Glomerular visceral epithelial cell (primary cell): ENCODE results near the gene C2CD2.
A peak's percentile ranks its signal among the peaks of the same experiment; 100 is the strongest.

ENCODE experiments used
- DNase-seq: peaks from one replicate; pipeline ENCODE4 v3.0.0-alpha.2; 2016; ENCODE audit errors: extremely low spot score

The C2CD2 gene

DNA sequence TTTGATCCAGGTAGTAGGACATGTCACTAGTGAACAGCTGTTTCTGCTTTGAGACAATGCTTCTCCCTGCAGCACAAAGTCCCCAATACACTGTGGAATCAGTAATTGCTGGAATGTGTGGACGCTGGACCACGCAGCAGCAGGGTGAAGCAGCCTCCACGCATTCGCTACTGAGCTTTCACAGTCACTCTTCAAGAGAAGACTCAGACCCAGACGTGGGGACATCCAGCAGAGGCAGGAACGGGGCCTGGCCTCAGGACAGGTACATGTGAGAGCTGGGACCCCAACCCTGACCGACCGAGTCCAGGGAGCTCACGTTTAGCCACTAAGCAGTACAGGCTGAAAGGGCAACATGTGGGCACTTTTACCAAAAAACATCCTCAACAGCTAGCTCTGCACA, 40.6 kb downstream of the C2CD2 start:
- DNase-seq = no peak

DNA sequence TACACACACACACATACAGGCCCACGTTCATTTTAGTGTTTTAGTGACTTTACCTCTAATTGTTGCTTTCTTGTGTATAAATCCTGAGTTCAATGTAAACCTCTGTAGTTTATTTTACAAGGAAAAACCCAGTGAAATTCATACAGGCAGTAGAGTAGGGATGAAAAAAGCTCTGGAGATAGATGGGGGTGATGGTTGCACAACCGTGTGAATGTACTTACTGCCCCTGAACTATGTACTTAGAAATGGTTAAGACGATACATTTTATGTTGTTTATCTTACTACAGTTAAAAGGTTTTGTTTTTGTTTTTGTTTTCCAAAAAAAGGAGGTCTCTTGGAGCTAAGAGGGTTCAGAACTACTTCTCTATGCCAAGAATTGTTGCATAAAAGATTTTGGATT, 45.0 kb downstream of the C2CD2 start:
- no peak for DNase-seq

DNA sequence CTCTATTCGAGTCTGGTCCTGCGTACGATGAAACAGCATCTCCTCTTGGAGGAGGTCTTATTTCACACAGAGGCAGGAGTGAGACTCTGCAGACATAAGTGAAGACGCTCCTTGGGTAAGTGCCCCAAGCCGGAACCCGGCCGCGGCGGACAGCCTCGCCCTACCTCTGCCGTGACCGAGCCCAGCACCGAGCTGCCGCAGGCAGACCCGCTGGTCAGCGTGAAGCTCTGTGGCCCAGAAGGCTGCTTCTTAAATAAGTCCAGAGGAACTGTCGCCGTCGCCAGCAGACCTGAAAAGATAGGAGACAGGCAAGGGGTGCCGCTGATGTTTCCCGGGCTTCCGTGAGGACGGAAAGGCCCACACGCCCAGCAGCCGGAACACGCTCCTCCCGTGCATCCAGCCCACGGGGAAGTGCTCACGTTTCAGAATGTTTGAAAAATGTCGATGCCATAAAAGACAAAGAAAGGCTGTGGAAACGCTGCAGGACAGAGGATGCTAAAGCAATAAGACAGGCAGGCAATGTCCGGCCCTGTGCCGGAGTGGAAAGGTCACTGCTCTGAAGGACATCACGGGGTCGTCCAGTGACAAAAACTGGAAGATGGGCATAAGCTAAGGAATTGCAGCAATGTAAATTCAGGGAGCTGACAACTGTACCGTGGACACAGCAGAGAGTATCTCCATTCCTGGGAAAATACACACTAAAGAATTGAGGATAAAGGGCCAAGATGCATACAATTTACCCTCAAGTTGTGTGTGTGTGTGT, 46.1 kb downstream of the C2CD2 start:
- no peak for DNase-seq

DNA sequence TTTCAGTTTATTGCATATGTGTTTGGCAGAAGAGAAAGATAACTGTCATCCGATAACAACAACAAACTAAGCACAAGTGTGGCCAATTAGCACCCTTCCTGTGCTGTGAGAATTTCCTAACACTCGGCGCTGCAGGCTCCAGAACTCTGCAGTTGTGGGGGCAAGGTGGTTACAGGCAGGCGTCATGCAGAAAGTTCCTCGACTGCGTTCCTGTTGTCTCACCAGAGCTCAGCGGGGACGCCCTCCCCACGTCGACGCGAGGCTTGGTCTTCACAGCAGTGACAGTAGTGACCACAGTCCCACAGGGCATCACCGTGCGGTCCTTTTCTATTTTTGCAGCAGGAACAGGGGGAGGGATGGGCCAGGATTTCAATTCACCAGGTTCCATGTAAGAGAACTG, 47.0 kb downstream of the C2CD2 start:
- no peak for DNase-seq

DNA sequence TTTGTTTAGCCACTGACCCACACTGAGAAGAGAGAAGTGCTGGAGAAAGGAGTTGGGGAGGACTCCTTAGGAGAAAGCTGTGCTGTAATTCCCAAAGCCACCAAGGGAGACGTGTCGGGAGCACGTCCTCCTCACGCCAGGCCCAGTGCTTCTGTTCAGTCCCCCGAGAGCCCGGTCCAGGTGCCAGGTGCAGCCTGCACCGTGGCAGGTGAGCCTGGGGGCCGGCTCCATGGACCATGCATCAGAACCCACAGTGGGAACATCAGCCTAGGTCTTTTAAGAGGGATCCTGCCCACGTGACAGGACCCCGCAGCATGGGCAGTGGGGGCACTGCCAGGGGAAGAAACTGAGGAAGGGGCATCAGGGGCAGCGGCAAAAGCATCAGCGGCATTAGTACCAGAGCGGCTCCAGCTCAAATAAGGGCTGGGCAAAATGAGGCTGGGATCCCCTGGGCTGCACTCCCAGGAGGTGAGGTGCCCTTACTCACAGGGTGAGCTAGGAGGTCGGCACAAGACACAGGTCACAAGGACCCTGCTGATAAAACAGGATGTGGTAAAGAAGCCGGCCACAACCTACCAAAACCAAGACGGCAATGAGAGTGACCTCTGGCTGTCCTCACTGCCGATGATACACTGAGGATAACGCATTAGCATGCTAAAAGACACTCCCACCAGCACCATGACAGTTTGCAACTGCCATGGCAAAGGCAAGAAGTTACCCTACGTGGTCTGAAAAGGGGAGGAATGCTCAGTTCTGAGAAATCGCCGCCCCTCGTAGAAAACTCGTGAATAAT, 50.1 kb downstream of the C2CD2 start:
- no peak for DNase-seq

DNA sequence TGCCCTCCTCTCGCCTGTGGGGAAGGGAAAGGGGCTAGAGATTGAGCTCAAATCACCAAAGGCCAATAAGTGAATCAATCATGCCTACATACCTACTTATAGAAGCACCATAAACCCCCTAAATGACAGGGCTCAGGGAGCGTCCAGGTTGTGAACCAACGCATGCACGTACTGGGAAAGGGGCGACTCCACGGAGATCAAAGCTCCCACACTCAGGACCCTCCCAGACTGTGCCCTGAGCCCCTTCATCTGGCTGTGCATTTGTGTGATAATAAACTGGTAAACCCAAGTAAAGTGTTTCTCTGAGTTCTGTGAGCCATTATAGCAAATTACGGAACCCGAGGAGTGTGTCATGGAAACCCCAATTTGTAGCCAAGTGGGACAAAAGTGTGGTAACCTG, 50.9 kb downstream of the C2CD2 start:
- DNase-seq = no peak

DNA sequence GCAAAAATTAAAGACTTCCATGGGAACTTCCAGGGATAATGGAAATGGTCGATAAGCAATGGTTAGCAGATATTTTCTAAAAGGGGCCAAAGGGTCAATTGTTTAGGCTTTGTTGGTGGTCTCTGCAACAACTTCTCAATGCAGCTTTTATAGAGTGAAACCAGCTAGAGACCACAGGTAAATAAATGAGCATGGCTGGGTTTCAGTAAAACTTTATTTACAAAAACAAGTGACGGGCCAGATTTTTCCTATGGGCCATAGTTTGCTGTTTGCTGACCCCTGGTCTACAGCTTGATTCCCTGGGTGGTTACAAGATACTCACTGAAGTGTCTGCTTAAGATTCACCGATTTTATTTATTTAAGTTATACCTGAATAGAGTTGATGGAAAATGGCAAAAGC, 52.0 kb downstream of the C2CD2 start:
- no peak for DNase-seq

DNA sequence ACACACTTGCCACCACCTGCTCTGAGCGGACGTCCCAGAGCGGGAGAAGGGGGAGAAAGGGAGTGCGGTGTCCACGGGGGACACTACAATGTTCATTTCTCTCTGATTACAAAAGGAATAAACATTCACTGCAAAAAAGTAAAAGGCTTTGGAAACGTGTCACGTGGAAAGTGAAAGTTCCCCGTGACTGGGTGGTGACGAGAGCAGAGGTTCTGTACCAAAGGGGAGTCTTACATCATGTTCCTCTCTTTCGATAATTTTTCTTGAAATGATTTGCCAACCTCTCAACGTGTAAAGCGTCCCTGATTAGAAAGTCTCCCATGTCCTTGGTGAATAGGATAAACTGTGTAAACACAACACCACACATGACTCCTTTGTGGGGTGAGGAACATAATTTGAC, 52.7 kb downstream of the C2CD2 start:
- no peak for DNase-seq

DNA sequence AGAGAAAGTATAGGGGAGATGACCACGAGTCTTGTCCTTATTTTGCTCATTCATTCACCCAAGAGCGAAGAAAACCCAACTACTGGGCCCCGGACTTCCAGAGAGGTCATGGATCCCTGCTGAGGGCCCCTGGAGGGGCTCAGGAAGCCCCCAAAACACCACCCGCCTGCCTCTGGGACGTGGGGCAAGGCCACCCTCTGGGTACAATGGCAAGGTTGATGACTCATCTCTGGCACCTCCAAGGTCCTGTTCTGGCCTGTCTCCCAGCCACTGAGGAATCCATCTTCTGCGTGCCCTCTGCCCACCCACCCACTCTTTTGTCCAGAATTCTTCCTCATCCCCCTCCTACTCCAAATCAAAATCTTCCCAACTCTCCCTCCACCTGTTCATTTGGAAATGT, 53.4 kb downstream of the C2CD2 start:
- DNase-seq = no peak

DNA sequence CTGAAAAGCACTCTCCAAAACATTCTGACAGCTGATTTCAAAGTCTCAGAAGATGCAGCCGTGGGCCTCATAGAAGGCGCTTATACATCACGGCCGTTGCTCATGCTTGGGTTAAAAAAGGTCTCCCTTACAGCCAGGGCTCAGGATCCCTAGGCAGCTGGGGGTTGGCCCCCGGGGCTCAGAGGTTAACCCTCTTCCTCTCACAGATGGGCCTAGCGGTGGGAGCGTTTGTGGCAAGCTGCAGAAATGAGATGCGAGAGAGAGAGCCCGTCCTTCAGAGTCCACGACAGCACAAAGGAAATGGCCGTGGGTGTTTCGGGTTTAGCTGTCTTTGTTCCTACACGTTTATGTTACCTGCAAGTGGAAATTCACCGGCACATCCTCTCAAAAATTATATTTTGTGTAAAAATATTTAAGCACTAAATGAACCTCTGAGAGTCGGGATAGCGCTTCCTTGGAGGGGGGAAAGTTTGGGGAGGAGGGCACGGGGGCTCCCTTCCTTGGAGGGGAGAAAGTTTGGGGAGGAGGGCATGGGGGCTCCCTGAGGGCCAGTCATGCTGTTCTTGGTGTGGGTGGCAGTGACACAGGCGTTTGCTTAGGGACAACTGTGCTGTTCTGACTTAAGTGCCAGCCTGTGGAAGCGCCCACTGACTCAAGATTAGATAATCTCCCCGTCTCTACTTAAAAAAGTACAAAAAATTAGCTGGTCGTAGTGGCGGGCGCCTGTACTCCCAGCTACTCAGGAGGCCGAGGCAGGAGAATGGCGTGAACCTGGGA, 54.2 kb downstream of the C2CD2 start:
- no peak for DNase-seq

DNA sequence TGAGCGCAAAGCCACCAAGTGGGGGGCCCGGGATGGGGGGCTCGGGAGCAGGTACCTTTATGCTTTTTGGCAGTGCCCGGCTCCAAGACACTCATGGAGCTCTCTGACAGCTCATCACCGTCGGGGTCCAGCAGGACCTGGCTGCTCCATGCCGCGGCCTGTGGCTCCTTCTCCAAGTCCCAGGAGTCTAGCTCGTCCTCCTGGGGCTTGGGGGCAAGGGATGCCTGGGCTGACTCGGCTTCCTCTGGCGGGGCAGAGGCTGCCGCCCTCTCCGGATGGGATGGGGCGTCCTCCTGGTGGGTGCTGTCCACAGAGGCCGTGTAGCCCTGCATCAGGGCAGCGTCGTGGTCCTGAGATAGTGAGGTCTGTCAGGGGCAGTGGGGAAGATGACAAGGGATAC, 54.8 kb downstream of the C2CD2 start:
- no peak for DNase-seq

DNA sequence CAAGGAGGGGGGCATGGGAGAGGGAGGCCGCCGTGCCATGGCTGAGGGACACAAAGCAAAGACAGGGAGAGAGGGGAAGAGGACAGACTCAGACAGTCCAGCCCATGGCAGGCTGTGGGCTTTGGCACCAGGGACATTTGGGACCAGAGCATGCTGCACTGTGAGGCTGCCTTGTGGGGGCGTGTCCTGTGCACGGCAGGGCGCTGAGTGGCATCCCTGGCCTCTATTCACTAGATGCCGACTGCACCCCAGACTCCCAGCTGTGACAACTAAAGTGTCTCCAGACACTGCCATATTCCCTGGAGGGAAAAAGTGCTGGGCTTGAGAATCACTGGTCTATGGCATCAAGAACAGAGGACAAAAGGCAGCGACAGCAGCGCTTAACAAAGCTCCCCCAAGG, 56.1 kb downstream of the C2CD2 start:
- DNase-seq = no peak

DNA sequence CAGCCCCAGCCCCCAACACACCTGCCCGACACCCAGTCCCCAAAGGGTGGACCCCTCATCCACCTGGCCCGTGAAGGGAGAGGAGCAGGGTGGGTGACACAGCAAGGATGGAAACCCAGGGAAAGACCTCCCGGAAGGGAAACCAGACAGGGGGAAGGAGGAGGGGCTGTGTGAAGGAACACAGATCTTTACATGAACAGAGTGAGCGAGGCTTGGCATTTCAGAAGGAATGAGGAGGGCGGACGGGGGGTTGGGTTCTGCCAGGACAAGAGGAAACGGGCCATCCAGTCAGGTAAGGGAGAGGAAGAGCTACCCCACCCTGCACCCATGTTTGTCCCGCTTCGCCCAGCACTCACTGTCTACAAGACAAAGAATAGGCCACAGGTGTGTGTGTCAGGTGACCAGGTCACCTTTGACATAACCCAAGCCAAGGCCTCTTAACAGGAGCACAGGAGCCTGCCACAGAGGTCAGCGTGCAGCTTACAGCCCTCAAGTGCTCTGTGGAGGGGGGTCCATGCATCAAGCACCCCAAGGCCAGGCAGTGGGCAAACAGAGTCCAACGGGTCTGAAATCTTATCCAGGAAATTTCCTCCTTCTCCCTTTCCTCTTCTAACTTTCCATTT, 56.7 kb downstream of the C2CD2 start:
- no peak for DNase-seq

DNA sequence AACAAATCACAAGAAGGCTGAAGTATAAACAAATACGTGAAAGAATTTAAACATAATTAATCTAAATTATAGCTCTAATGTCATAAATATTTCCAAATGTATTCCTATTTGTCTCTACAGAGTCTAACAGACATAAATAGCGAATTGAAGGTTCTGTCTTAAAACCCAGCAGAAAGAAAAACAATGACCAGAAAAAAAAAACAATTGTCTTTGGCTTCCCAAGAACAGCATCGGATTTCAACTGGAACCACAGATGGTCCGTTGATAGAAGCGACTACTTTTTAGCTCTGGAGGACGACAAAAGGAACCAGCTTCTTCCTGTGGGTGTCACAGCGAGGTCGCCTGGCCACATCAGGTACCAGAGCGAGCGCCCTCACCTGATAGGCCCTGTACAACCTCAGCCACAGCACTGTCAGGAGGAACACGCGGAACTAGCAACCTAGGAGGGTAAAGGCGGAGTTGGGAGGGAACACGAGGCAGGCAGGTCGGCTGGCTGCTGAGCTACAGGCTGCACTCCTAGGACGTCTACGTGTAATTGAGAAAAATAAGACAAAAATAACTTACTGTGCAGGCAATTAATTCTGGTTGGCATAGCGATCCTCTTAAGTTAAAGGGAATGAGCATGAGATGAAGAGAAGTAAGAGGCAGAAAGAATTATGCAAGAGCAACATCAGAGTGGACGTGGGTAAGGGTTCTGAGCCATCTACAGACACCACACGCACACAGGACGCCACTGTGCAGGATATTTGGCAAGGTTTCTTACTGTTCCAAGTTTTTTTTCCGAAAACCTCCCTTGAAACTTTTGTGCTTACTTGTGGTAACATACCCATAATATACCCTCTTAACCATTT, 58.0 kb downstream of the C2CD2 start:
- no peak for DNase-seq

DNA sequence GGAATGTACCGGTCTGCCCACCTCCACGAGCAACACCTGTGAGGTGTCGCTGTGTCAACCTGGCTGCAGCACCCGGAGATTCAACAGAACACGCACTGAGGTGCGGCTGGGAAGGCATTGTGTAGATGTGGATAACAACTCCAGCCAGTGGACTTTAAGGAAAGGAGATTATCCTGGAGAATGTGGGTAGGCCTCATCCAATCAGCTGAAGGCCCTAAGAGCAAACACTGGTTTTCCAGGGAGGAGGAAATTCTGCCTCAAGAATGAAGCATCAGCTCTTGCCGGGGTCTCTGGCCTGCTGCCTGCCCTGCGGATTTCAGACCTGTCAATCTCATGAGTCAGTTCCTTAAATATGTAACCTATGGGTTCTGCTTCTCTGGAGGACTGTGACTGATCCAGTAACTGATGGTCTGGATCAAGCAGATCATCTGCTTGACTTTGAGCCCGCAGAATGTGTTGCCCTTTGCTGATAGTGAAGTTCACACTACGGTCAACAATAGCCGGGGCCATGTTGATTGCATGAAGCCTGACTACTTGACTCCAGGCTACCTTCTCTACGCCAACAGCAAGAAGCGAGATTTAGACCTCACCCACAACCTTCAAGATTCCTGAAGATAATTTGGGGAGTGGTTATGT, 58.8 kb downstream of the C2CD2 start:
- DNase-seq = peak; percentile 89

DNA sequence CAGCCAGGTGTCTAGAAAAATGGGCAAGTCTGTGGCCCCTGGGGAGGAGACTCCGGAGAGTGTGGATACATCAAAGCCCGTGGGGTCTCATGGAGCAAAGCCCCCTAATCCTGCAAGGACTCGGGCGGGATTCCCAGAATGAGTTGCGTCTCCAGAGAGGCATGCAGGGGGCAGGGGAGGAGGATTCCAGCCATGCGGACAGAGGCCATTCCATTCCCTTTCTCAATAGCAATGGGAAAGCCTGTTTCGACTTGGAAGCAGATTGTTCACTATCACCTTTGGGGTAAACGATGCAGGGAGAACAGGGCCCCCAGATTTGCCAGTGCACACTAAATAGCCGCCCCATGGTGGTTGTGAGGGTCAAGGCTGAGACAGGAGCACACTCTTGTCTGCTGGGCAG, 59.3 kb downstream of the C2CD2 start:
- no peak for DNase-seq

DNA sequence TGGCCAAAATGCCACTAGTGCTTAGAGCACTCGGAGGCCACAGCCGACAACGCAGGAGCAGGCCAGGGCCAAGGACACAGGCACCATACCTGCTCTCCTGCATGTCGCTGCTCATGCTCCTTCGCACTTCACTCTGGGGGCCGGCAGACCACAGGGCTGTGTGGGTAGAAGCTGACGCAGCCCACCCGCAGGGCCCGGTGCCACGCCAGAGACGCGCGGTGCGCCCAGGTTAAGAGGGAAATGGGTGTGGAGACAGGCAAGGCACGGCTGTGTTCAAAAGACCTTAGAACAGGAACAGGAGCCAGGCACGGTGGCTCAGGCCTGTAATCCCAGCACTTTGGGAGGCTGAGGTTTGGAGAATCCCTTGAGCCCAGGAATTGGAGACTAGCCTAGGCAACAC, 61.1 kb downstream of the C2CD2 start:
- DNase-seq = no peak

DNA sequence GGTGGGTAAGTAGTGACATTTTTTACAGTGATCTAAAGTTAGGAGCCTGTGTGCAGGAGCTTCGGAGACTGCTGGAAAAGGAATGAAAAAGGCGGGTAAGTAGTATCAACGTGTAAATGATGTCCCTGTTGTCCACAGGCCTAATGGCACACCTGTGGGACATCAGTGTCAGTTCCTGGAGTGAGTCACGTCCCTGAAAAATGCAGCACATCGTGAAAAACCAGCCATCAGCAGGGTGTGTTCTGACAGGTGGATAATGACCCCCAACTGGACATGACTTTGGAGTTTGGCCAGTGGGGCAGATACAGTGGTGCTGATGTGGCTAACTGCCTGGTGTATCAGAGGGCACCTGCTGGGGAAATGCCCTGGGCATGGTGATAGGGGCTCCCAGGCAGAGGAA, 62.7 kb downstream of the C2CD2 start:
- no peak for DNase-seq

DNA sequence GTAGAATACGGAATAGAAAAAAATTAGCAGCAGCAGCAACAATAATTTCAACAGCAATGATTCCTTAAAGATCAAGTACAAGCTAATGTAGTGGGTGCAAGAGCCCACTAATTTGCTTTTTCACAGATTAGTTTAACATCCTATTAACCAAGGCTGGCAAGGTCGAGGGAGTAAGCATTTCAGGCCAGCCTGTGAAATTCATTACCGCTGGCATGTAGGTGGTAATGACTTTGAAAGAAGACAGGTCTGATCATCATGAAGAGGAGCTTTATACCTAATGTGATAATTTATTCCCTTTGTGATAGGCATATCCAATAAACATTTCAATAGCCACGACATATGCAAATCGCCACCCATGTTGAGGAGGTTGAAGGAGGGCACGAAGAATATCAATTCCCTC, 63.5 kb downstream of the C2CD2 start:
- no peak for DNase-seq

DNA sequence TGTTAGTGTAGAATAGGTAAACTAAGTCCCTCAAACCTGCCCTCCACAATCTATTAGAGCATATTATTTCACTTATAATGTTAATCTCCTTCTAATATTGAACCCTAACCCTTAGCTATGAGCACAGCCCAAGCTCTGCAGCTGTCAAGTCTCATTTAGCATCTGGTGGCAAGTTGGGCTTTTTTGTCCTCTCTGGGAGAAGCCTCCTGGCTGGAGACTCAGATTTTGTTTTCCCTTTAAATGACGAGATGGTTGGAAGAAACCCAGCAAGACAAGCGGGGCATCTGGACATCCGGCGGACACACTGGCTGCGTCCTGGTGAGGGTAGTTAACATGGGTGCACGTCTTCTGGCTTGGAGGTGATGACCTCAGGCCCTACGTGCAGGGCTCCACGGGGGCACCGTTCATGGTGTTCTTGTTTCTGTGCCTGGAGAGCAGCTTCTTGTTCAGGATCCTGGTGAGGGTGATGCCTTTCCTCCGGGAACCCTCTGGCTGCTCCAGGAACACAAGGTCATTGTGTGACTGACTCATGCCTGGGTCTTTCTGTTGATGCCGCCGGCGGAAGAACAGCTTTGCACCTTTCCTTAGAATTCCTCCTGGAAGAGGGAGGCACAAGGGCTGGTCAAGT, 65.0 kb downstream of the C2CD2 start:
- DNase-seq = no peak
